Left lobe of liver (tissue), 2 donors: ENCODE measurements around the gene IGSF8. TPM values are rescaled to one million over a fixed set of nuclear protein-coding genes. Genes with fewer than 3 reads are reported as not detected.

Experiments used
- ATAC-seq: fragments of 200-7000 bp; cut with Tn5 transposase; one replicate; pipeline ENCODE4 v1.9.1; 2020; ENCODE audit warnings: mild to moderate bottlenecking, moderate library complexity
- DNase-seq: peaks from one replicate; pipeline ENCODE4 v3.0.0-alpha.2; 2020; ENCODE audit warnings: low spot score
- total RNA-seq: library from RNA; stranded (reverse); gene quantifications from one replicate; pipeline ENCODE4 v1.2.1, GENCODE V29; 2021
- donor health status: DM: no; HTN: no; CAD: no; lungs with moderate emphysema.
- donor health status: DM: no; HTN: yes; CAD: no.

Gene IGSF8
- total RNA-seq, 1 donor from 2014 or later, result 54.5 TPM

DNA sequence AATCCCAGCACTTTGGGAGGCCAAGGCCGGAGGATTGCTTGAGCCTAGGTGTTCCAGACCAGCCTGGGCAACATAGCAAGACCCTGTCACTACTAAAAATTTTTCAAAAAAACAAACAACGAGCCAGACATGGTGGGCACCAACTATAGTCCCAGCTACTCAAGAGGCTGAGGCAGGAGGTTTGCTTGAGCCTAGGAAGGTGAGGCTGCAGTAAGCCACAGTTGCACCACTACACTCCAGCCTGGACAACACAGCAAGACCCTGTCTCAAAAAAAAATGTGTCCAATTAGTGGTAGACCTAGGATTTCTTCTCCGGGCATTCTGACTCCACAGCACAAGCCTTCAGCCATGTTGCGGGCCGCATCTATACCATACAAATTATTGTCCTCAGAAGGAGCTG lies 6.7 kb upstream of the IGSF8 start:
- DNase-seq, result no peak
- ATAC-seq, result no peak

DNA sequence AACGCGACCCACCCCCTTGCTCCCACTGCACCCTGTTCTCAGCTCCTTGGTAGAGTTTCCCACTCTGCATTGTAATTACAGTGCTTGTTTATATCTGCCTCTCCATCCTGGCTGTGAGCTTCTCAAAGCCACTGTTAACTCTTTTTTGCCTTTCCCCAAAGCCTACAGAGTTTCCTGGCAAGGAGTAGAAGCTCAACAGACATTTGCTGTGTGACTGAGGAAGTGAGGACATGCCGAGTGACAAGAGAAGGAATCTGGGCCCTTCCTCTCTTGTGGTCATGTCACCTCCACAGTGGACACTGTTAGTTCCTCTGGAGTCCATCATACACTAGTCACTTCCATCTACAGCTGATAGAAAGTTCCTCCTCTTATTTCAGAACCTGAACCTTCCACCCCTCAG lies 6.1 kb upstream of the IGSF8 start:
- no peak for DNase-seq
- ATAC-seq, result no peak

GRCh38 chr1:160103658-160104408 lies 5.4 kb upstream of the IGSF8 start:
- DNase-seq (no peak), ATAC-seq (no peak)

DNA sequence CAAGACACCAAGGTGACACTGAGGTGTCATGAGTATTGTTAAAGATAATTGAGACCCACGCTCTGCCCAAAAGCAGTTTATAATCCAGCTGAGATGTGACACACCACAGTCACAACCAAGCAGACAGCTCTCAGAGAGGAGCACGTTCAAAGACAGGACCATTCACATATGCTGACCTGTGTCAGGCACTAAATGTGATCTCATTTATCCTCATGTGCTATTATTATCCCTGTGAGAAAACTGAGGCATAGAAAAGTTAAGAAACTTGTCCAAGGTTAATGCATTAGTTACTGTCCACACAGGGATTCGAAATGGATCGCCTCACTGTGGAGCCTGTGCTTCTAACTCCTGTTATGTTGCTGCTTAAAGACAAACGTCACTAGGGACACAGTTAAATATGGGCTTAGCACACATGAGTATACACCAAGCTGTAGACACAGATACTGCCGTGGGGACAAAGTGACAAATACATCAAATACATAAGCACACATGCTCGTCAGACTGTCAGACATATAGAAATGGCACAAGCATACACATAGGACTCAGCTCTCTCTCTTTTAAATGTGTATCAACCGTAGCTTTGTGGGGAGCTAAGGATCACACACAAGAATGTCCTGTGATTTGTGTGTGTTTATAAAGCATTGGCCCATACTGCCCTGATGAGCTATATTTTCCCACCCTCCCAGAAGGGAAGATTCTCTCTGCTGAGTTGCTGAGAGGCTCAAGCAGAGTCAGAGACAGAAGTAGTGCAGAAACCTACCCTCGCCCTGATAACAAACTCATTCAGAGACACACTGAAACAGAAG lies 3.5 kb upstream of the IGSF8 start:
- no peak for DNase-seq
- ATAC-seq, result no peak

GRCh38 chr1:160101037-160101716 lies 2.8 kb upstream of the IGSF8 start:
- ATAC-seq (peak; percentile 42), DNase-seq (peak; percentile 77)

GRCh38 chr1:160099716-160100375 lies 1.4 kb upstream of the IGSF8 start:
- no peak for DNase-seq
- ATAC-seq, result no peak

- DNase-seq (peak; percentile 98), ATAC-seq (peak; percentile 70)
Measured at GRCh38 chr1:160098852-160099561, 588 bp upstream of the IGSF8 start.

DNA sequence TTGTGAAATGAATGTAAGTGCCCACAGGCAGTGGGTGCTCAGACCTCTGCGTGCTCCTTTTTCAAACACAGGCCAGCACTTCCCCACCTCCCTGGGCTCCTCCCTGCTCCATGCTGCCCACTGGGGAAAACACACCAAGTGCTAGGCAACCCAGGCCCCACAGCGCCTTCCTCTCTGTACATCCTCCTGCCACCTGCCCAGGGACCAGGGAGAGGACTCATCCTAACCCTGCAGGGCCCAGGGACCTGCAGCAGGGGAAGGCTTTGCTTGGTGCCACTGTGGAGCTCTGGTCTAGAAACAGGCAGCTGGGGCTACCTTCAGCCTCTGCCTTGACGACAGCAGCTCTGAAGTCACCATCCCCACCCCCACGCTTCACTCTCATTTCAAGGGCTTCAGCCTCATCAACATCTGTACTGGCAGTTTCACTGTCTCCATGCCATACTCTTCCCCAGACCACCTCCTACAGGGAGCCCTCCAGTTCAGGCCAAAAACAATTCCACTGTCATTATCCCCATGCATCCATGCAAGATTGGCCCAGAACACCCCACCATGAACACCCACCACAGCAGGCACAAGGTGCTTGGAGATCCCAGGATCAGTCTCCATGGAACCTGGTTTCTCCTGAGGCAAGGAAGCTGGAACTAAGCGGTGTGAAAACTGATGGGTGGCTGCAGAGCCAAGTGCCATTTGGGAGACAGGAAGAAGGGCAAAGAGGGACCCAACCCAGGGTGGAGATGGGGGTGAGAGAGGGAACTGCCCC lies 1.1 kb downstream of the IGSF8 start:
- ATAC-seq (no peak), DNase-seq (no peak)

- peak; percentile 11 for ATAC-seq
- peak; percentile 74 for DNase-seq
Measured at GRCh38 chr1:160096274-160097116, 1.9 kb downstream of the IGSF8 start.

- DNase-seq (peak; percentile 65), ATAC-seq (peak; percentile 6)
Measured at GRCh38 chr1:160095382-160096105, 2.9 kb downstream of the IGSF8 start.

GRCh38 chr1:160094806-160095205 lies 3.6 kb downstream of the IGSF8 start:
- ATAC-seq, result no peak
- no peak for DNase-seq

- no peak for ATAC-seq
Measured at GRCh38 chr1:160094291-160094625, 4.2 kb downstream of the IGSF8 start.

GRCh38 chr1:160093624-160094290 lies 4.7 kb downstream of the IGSF8 start:
- peak; percentile 51 for ATAC-seq
- DNase-seq, result peak; percentile 76

More at GRCh38 chr1:160094291-160094625, 4.2 kb downstream of the IGSF8 start:
- DNase-seq, result no peak

- no peak for ATAC-seq
- no peak for DNase-seq
Measured at GRCh38 chr1:160093069-160093395, 5.4 kb downstream of the IGSF8 start.

GRCh38 chr1:160092366-160093068 lies 5.9 kb downstream of the IGSF8 start:
- no peak for DNase-seq
- ATAC-seq, result no peak

DNA sequence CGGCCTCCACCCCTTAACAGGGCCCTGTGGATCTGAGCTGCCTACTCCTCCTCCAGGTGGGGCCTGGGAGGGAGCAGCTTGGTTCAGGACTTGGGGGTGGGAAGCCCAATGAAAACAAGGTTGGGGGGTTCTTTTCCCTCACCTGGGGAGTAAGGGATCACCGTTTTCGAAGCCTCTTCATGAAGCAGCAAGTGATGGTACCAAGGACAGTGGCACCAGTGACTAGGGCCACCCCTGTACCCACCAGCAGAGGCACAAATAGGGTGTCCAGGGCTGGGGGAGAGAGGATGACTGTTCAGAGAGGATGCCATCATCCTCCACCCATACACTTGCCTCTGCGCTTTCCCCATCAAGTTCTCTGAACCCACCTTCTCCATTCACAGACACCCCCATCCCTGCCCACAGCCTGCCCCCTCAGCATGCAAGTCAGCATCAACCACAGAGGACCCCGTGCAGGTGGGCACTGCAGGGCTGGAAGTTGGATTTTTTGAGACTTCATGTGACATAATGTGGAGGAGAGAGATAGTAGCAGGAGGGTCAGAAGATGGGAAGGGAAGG lies 6.7 kb downstream of the IGSF8 start:
- ATAC-seq (no peak), DNase-seq (no peak)

DNA sequence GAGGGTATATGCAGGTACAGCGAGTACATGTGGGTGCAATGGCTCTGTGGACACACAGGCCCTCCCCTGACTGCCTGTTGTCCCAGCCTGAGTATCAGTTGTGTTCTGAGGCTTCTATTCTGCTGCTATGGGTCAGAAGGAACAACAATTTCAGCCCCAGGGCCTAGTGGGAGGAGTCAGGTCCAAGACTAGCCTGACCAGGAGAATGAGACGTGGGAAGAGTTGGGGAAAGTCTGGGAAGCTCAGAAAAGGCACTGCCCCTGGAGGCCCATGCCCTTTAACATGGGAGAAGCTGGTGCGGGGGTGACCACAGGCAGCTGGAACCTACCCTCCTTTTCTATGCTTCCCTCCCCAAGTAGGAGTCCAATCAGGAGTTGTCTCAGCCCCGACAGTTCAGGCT lies 7.7 kb downstream of the IGSF8 start:
- ATAC-seq (no peak), DNase-seq (no peak)
